Memory B cell (primary cell): ENCODE measurements around the gene SLC15A1.
A peak's percentile ranks its signal among the peaks of the same experiment; 100 is the strongest.

Experiments
- ATAC-seq: fragments of 150-1000 bp; cut with Tn5 transposase; 2 replicates; pipeline ENCODE4 v1.10.0; 2021; ENCODE audit warnings: low read depth, mild to moderate bottlenecking, moderate library complexity
- DNase-seq, 2 donors: peaks; one replicate each; pipeline ENCODE4 v3.0.0; 2022; ENCODE audit warnings: low spot score in 2 of 2
- H3K27ac Mint-ChIP-seq: one replicate; pipeline ENCODE4 v1.8.0; 2022; ENCODE audit warnings: mild to moderate bottlenecking, moderate library complexity, mixed read lengths
- H3K27me3 Mint-ChIP-seq: one replicate; pipeline ENCODE4 v1.8.0; 2022; ENCODE audit warnings: mixed read lengths
- H3K36me3 Mint-ChIP-seq: one replicate; pipeline ENCODE4 v1.8.0; 2022; ENCODE audit warnings: mild to moderate bottlenecking, mixed read lengths
- H3K4me1 Mint-ChIP-seq: one replicate; pipeline ENCODE4 v1.8.0; 2022; ENCODE audit warnings: mixed read lengths
- H3K4me3 Mint-ChIP-seq: one replicate; pipeline ENCODE4 v1.8.0; 2022; ENCODE audit warnings: mild to moderate bottlenecking, moderate library complexity, mixed read lengths
- H3K9me3 Mint-ChIP-seq: one replicate; pipeline ENCODE4 v1.8.0; 2022; ENCODE audit warnings: mixed read lengths

Gene SLC15A1

DNA sequence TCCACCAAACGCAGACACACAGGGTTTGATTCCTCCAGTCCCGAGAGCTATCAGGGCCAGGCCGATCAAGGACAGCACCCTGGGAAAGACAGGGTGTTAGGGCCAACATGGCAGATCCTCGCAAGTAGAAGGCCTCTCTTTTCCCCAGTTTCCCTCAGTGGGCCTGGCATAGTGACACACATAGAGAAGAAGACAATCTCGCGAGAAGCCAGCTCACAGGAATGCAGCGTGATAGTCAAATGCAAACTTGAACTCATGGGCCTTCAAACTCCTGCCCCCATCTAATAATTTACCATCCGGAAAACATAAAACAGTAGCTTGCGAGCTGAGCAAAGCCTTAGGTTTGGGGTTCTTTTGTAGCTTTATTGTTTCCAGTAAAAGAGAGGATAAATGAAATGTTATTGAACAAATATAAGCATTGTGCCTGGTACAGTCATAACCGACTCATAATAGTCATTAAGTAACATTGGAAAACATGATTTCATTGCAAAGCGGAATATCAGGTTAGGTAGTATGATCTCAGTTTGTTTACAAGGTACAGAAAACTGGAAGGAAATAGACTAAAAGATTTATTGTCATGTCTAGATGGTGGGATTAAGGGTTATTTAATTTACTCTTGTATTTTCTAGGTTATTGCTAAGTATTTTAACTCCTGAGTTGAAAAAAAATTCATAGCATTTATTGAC lies 30.5 kb downstream of the SLC15A1 start:
- Mint-ChIP-seq H3K27ac (no peak overlapping the region), H3K27me3 (peaks cover 7% of the 10 kb centered on the region), H3K9me3 (no peaks in the 10 kb centered on the region), H3K36me3 (no peaks in the 10 kb centered on the region), H3K4me3 (no peak overlapping the region), H3K4me1 (no peaks in the 10 kb centered on the region)
- no peak for DNase-seq
- no peak for ATAC-seq

DNA sequence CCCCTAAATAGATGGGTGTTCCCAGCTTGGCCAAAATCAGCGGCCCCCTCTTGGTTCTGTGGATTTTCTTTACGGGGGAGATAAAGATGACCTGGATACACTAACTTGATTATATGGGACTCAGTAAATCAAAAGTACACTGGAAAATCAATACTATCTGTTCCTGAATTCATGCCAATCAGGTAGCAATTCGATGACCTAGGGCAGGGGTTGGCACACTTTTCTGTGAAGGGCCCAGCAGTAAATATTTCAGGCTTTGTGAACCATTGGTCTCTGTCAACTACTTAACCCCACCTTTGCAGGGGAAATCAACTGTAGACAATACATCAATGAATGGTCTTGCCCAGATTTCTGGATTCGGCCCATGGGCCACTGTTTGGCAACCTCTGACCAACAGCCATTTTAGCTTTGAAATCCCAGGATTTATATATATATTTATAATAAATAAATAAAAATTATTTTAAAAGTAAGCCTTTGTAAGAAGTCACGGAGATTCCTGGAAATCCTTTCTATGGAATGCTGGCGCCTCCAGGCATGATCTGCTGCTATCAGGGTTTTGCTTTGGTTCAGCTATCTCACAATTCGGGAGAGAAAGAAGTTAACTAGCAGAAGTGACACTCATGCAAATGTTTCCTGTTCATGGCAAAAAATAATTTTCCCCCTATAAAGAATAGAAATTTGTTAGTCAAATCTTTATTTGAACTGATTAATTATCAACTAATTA lies 32.8 kb downstream of the SLC15A1 start:
- ATAC-seq (no peak), DNase-seq (no peak)
- H3K4me1 Mint-ChIP-seq: no peaks in the 10 kb centered on the region
- no peak overlapping the region for H3K27ac Mint-ChIP-seq
- peaks cover 7% of the 10 kb centered on the region for H3K27me3 Mint-ChIP-seq
- no peaks in the 10 kb centered on the region for H3K36me3 Mint-ChIP-seq
- H3K9me3 Mint-ChIP-seq: no peaks in the 10 kb centered on the region
- no peak overlapping the region for H3K4me3 Mint-ChIP-seq

DNA sequence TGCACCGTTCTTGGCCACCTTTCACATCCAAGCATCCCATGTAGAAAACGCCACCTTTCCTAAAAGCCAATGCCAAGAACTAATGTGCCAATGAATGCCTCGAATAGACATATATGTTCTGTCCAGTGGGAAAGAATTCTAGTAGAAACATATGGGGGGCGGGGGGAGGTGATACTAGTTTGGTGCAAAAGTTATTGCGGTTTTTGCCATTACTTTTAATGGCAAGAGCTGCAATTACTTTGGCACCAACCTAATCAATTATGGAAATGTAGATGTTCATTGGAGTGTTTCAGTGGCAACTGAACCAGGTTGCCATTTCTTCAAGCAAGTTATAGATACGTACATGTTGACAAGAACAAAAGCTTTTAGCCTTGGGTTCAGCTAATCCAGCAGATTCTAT lies 34.6 kb downstream of the SLC15A1 start:
- Mint-ChIP-seq H3K9me3 (no peaks in the 10 kb centered on the region), H3K27me3 (peaks cover 7% of the 10 kb centered on the region), H3K27ac (no peak overlapping the region), H3K36me3 (no peaks in the 10 kb centered on the region), H3K4me3 (no peak overlapping the region), H3K4me1 (no peaks in the 10 kb centered on the region)
- no peak for ATAC-seq
- no peak for DNase-seq

DNA sequence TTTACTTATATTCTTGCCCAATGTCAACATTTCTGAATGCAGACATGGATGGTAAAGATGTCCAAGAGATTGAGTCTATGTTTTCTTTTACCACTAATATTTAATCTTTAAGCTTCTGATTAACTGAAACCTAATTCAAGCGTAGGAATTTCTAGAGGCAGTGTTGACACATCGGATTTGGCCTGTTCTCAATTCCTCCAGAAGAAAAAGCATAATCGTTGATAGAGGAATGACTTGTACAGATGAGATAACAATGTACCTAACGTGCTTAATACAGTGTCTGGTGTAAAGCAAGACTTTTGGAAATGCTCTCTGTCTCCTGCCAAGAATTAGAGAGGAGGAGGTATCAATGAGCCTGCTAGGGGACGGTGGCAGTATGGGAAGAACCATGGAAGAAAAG lies 35.2 kb downstream of the SLC15A1 start:
- no peaks in the 10 kb centered on the region for H3K9me3 Mint-ChIP-seq
- H3K27me3 Mint-ChIP-seq: peaks cover 7% of the 10 kb centered on the region
- H3K27ac Mint-ChIP-seq: no peak overlapping the region
- ATAC-seq: no peak
- no peaks in the 10 kb centered on the region for H3K4me1 Mint-ChIP-seq
- no peak overlapping the region for H3K4me3 Mint-ChIP-seq
- H3K36me3 Mint-ChIP-seq: no peaks in the 10 kb centered on the region
- DNase-seq: no peak

DNA sequence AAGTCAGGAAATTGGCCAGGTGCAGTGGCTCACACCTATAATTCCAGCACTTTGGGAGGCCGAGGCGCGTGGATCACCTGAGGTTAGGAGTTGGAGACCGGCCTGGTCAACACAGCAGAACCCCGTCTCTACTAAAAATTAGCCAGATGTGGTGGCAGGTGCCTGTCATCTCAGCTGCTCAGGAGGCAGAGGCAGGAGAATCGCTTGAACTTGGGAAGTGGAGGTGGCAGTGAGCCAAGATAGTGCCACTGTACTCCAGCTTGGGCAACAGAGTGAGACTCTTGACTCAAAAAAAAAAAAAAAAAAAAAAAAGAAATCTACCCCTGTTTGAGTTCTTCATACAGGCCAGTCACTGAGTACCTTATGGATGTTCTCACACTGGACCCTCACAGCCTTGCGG lies 42.0 kb downstream of the SLC15A1 start:
- peaks cover 15% of the 10 kb centered on the region for H3K27me3 Mint-ChIP-seq
- DNase-seq (no peak), ATAC-seq (no peak)
- no peak overlapping the region for H3K27ac Mint-ChIP-seq
- no peak overlapping the region for H3K4me3 Mint-ChIP-seq
- peaks cover 2% of the 10 kb centered on the region for H3K9me3 Mint-ChIP-seq
- H3K36me3 Mint-ChIP-seq: no peaks in the 10 kb centered on the region
- peaks cover 10% of the 10 kb centered on the region for H3K4me1 Mint-ChIP-seq

DNA sequence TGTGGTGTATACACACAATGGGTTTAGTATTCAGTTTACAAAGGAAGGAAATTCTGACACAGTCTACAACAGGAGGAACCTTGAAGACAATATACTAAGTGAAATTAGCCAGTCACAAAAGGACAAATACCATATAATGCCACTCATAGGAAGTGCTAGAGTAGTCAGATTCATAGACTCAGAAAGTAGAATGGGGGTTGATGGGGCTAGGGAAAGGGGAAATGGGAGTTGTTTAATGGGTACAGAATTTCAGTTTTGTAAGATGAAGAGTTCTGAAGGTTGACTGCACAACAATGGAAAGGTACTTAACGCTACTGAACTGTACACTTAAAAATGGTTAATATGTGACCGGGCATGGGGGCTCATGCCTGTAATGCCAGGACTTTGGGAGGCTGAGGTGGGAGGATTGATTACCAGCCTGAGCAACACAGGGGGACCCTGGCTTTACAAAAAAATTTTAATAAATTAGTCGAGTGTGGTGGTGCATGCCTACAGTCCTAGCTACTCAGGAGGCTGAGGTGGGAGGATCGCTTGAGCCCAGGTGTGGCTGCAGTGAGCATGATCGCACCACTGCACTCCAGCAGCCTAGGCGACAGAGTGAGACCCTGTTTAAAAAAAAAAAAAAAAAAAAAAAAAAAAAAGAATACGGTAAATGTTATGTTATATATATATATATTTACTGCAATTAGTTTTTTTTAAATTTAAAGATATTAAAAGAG lies 45.0 kb downstream of the SLC15A1 start:
- peaks cover 2% of the 10 kb centered on the region for H3K9me3 Mint-ChIP-seq
- no peak overlapping the region for H3K4me3 Mint-ChIP-seq
- no peak overlapping the region for H3K27ac Mint-ChIP-seq

DNA sequence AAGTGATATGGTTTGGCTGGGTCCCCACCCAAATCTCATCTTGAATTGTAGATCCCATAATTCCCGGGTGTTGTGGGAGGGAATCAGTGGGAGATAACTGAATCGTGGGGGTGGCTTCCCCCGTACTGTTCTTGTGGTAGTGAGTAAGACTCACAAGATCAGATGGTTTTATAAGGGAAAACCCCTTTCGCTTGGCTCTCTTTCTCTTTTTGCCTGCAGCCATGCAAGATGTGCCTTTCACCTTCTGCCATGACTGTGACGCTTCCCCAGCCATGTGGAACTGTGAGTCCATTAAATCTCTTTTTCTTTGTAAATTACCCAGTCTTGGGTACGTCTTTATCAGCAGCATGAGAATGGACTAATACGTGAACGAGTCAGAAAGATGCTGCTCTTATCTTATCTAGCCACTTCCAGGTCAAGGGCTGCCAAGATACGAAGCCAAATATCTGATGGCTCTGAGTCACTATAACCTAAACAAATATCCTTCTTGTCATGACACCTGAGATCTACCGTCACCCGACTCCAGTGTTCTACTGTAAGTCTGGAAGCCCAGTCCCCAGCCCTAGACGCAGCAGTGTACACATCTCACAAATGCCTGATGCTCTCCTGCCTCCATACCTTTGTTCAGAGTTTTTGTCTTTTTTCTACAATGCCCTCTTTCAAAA lies 45.9 kb downstream of the SLC15A1 start:
- peaks cover 14% of the 10 kb centered on the region for H3K4me1 Mint-ChIP-seq
- H3K9me3 Mint-ChIP-seq: peaks cover 2% of the 10 kb centered on the region
- peak; percentile 59 for ATAC-seq
- no peaks in the 10 kb centered on the region for H3K36me3 Mint-ChIP-seq
- H3K27me3 Mint-ChIP-seq: peaks cover 26% of the 10 kb centered on the region
- no peak overlapping the region for H3K4me3 Mint-ChIP-seq
- H3K27ac Mint-ChIP-seq: no peak overlapping the region
- no peak for DNase-seq

More for the DNA sequence above, 45.0 kb downstream of the SLC15A1 start:
- DNase-seq (no peak), ATAC-seq (no peak)
- Mint-ChIP-seq H3K36me3 (no peaks in the 10 kb centered on the region), H3K27me3 (peaks cover 24% of the 10 kb centered on the region), H3K4me1 (peaks cover 14% of the 10 kb centered on the region)

DNA sequence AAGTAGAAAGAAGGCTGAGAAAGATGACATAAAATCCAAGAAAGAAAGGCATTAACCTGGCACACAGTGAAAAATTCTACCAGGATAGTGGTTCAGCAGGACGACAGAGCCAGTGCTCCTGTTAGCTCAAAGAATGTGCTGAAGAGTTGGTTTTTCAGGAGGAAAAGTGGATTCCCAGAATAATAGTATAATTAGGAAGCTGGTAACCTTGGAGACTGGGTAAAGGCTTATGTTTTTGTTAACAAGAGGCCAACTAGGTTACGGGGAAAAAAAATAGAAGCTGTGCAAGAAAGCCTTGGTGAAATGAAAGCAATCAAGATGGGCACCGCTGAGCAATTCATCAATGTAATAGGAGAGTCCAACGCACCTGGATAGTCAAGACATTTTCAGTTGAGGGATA lies 54.7 kb downstream of the SLC15A1 start:
- Mint-ChIP-seq H3K9me3 (no peaks in the 10 kb centered on the region), H3K27me3 (peaks cover 6% of the 10 kb centered on the region), H3K36me3 (no peaks in the 10 kb centered on the region), H3K27ac (no peak overlapping the region), H3K4me3 (no peak overlapping the region), H3K4me1 (peaks cover 2% of the 10 kb centered on the region)
- no peak for ATAC-seq
- no peak for DNase-seq

DNA sequence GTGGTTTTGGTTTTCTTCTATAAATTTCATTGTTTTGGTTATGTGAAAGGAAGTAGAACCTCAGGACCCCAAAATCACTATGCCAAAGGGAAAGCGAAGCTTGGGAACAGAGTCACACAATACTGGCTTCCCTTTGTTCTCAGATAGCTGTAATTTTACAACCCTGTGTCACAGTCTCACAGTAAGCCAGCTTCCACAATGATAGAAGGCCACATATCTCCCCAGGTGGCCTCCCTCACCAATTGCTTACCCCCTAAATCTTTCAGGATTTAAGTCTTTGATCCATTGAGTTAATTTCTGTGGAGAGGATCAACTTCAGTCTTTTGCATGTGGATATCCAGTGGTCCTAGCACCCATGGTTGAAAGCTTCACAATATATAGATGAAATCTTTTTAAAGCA lies 58.7 kb downstream of the SLC15A1 start:
- peaks cover 2% of the 10 kb centered on the region for H3K27me3 Mint-ChIP-seq
- no peak for ATAC-seq
- DNase-seq: no peak
- no peaks in the 10 kb centered on the region for H3K36me3 Mint-ChIP-seq
- no peaks in the 10 kb centered on the region for H3K9me3 Mint-ChIP-seq
- H3K4me1 Mint-ChIP-seq: no peaks in the 10 kb centered on the region
- H3K4me3 Mint-ChIP-seq: no peak overlapping the region
- H3K27ac Mint-ChIP-seq: no peak overlapping the region

DNA sequence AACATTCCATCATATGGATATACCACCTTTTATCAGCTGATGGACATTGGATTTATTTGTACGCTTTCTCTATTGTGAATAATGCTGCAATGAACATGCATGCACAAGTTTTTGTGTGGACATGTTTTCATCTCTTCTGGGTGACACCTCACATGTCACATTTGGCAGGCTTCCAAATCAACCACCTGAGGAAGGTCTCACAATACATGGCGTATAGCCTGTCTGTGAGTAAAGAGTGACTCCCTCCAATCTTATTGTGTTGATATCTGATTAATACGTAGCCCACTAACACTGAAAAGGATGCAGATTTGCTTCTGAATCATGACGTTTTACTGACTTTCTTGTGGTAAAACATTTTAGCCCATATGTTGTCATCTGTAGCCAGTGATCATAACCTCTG lies 61.1 kb downstream of the SLC15A1 start:
- Mint-ChIP-seq H3K27me3 (peaks cover 2% of the 10 kb centered on the region), H3K4me1 (no peaks in the 10 kb centered on the region), H3K4me3 (no peak overlapping the region), H3K36me3 (no peaks in the 10 kb centered on the region), H3K9me3 (no peaks in the 10 kb centered on the region), H3K27ac (no peak overlapping the region)
- DNase-seq (no peak), ATAC-seq (no peak)

DNA sequence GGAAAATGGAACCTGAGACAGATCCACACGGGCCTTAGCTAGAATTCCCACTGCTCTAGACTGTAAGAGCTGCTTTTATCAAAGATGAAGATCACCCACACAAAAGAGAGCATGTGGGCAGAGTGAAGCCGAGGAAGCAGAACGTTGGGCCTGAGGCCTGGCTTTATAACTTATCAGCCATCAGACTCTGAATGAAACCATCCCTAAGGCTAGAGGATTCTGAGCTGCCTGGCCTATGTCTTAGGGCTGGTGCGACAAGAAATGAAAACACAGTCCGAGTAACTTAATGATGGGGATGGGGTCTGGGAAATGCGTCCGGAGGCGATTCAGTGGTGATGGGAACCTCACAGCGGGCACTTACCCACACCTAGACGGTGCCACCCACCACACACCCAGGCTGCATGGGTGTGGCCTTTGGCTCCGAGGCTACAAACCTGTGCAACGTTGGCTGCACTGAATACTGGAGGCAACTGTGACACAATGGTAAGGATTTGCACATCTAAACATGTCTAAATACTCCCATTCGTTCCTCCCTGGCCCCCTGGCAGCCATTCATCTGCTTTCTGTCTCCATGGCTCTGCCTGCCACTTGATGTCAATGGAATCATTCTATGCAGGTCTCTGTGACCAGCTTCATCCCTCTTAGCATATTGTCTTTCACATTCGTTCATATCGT lies 62.0 kb downstream of the SLC15A1 start:
- DNase-seq: no peak
- no peaks in the 10 kb centered on the region for H3K27me3 Mint-ChIP-seq
- H3K36me3 Mint-ChIP-seq: no peaks in the 10 kb centered on the region
- no peaks in the 10 kb centered on the region for H3K9me3 Mint-ChIP-seq
- ATAC-seq: no peak
- H3K4me1 Mint-ChIP-seq: no peaks in the 10 kb centered on the region
- no peak overlapping the region for H3K27ac Mint-ChIP-seq
- H3K4me3 Mint-ChIP-seq: no peak overlapping the region

DNA sequence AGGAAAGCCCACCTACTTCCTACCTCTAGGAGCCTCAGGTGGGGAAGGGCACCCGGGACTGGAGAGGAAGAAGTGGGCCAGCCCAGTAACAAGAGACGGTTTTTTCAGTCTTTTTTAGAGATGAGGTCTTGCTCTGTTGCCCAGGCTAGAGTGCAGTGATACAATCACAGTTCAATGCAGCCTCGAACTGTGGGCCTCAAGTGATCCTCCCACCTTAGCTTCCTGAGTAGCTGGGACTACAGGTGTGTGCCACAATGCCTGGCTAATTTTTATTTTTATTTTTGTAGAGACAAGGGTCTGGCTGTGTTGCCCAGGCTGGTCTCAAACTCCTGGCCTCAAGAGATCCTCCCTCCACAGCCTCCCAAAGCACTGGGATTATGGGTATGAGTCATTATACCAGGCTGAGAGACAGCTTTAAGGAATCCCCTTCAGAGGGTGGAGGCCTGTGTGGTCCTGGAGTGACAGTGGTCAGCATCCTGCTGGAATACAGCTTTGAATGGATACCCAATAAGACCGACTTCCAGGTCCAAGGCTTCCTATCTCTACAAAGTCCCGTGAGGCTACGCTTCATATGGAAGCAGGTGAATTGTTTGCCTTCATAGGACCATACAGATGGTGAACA lies 63.0 kb downstream of the SLC15A1 start:
- ATAC-seq (no peak), DNase-seq (no peak)
- no peaks in the 10 kb centered on the region for H3K9me3 Mint-ChIP-seq
- H3K36me3 Mint-ChIP-seq: no peaks in the 10 kb centered on the region
- no peak overlapping the region for H3K4me3 Mint-ChIP-seq
- no peaks in the 10 kb centered on the region for H3K27me3 Mint-ChIP-seq
- no peaks in the 10 kb centered on the region for H3K4me1 Mint-ChIP-seq
- H3K27ac Mint-ChIP-seq: no peak overlapping the region

DNA sequence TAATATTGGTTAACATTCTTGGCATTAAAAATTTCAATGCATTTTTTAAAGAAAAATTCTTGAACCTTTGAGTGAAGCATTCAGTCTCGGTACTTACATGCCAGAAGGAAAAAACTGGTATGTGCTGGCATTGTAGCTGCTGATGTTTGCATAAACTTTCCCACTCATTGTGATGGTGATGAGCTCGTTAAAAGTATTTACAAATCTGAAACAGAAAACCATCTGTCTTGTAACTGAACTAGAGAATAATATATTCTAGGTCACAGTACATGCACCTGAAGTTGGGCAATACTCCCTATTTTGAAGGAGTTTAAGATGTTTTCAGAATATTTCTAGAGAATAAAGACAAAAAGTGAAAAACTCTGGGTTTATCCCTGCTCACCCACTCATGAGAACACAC lies 64.1 kb downstream of the SLC15A1 start:
- Mint-ChIP-seq H3K9me3 (no peaks in the 10 kb centered on the region), H3K36me3 (no peaks in the 10 kb centered on the region), H3K27me3 (peaks cover under 1% of the 10 kb centered on the region), H3K4me1 (no peaks in the 10 kb centered on the region), H3K4me3 (no peak overlapping the region), H3K27ac (no peak overlapping the region)
- DNase-seq (no peak), ATAC-seq (no peak)
